GM21529 (cell line): ENCODE data around the gene RBPJ.
"Not testable (repeated sequence)": the region's sequence is repeated elsewhere in the genome, so short reads cannot be mapped to it uniquely, and the experiment has no call there.

Experiments used
- ATAC-seq: cut with Tn5 transposase; IDR thresholded peaks from one replicate; pipeline ENCODE4 v1.9.1; 2021; ENCODE audit not compliant: unreplicated experiment

The RBPJ gene

GRCh38 chr4:26300314-26301307, 20.2 kb upstream of the RBPJ start:
- no peak for ATAC-seq

GRCh38 chr4:26302031-26302899, 18.5 kb upstream of the RBPJ start:
- ATAC-seq: no peak

- no peak for ATAC-seq
These were observed 17.8 kb upstream of the RBPJ start for GRCh38 chr4:26303008-26303407.

GRCh38 chr4:26307037-26307800, 13.6 kb upstream of the RBPJ start:
- ATAC-seq: no peak

- no peak for ATAC-seq
These were observed 12.2 kb upstream of the RBPJ start for GRCh38 chr4:26308568-26308967.

- no peak for ATAC-seq
These were observed 10.6 kb upstream of the RBPJ start for GRCh38 chr4:26310264-26310663.

- no peak for ATAC-seq
These were observed 9.2 kb upstream of the RBPJ start for GRCh38 chr4:26311633-26312032.

GRCh38 chr4:26315316-26315932, 5.4 kb upstream of the RBPJ start:
- not testable (repeated sequence) for ATAC-seq

GRCh38 chr4:26317766-26318165, 3.0 kb upstream of the RBPJ start:
- no peak for ATAC-seq

- peak; percentile 72 for ATAC-seq
These were observed 1.3 kb upstream of the RBPJ start for GRCh38 chr4:26319467-26319948.

- ATAC-seq: peak; percentile 22
These were observed 771 bp upstream of the RBPJ start for GRCh38 chr4:26319949-26320537.

GRCh38 chr4:26321373-26322221, 783 bp downstream of the RBPJ start:
- no peak for ATAC-seq

- no peak for ATAC-seq
These were observed 1.5 kb downstream of the RBPJ start for GRCh38 chr4:26322346-26322745.

- ATAC-seq: no peak
These were observed 3.0 kb downstream of the RBPJ start for GRCh38 chr4:26323821-26324220.

GRCh38 chr4:26325191-26325590, 4.4 kb downstream of the RBPJ start:
- ATAC-seq: no peak

- no peak for ATAC-seq
These were observed 6.0 kb downstream of the RBPJ start for GRCh38 chr4:26326791-26327190.

GRCh38 chr4:26330186-26330787, 9.5 kb downstream of the RBPJ start:
- ATAC-seq: peak; percentile 81

- ATAC-seq: no peak
These were observed 10.1 kb downstream of the RBPJ start for GRCh38 chr4:26330946-26331345.
